Liver (tissue), 9 donors: ENCODE measurements around the gene MELTF. TPM values are rescaled to one million over a fixed set of nuclear protein-coding genes. Genes with fewer than 3 reads are reported as not detected.

Experiments used
- DNase-seq: peaks from one replicate; pipeline ENCODE4 v3.0.0-alpha.2; 2017; ENCODE audit warnings: low spot score
- H3K27ac ChIP-seq, 2 donors: one replicate each; pipeline ENCODE4 v1.7.0; 2013; ENCODE audit warnings: inconsistent platforms in 2 of 2, low read length in 2 of 2, control low read depth in 1 of 2, low read depth in 1 of 2, mild to moderate bottlenecking in 1 of 2
- H3K27me3 ChIP-seq, 4 donors: one replicate each; pipeline versions ENCODE4 v1.6.1 to v1.7.0; 2013; ENCODE audit warnings: low read length in 3 of 4, inconsistent platforms in 1 of 4, mild to moderate bottlenecking in 1 of 4, moderate library complexity in 1 of 4; ENCODE audit not compliant: control insufficient read depth in 4 of 4, insufficient read depth in 4 of 4
- H3K36me3 ChIP-seq, 4 donors: one replicate each; pipeline versions ENCODE4 v1.6.1 to v1.7.0; 2013; ENCODE audit warnings: low read length in 3 of 4, mild to moderate bottlenecking in 3 of 4, low read depth in 1 of 4, moderate library complexity in 1 of 4; ENCODE audit not compliant: control insufficient read depth in 4 of 4, insufficient read depth in 3 of 4
- H3K4me1 ChIP-seq, 4 donors: one replicate each; pipeline versions ENCODE4 v1.6.1 to v1.7.0; 2013; ENCODE audit warnings: low read length in 3 of 4, mild to moderate bottlenecking in 3 of 4, moderate library complexity in 1 of 4; ENCODE audit not compliant: control insufficient read depth in 4 of 4, insufficient read depth in 4 of 4
- H3K4me3 ChIP-seq, 3 donors: one replicate each; pipeline versions ENCODE4 v1.6.1 to v1.7.0; 2013; ENCODE audit warnings: low read length in 3 of 3, control low read depth in 1 of 3, low read depth in 1 of 3, mild to moderate bottlenecking in 1 of 3
- H3K9ac ChIP-seq, 2 donors: one replicate each; pipeline ENCODE4 v1.7.0; 2013; ENCODE audit warnings: low read length in 2 of 2, mild to moderate bottlenecking in 2 of 2, moderate library complexity in 2 of 2, control low read depth in 1 of 2, low read depth in 1 of 2
- H3K9me3 ChIP-seq, 4 donors: one replicate each; pipeline versions ENCODE4 v1.6.1 to v1.7.0; 2013; ENCODE audit warnings: low read length in 3 of 4; ENCODE audit not compliant: control insufficient read depth in 4 of 4
- ATF3 ChIP-seq: IDR thresholded peaks from 2 replicates; pipeline ENCODE4 v1.6.1; 2016; ENCODE audit warnings: antibody characterized with exemption
- EGR1 ChIP-seq, 2 donors: IDR thresholded peaks; 2 replicates each; pipeline ENCODE4 v1.6.1; 2016 to 2018; ENCODE audit warnings: antibody characterized with exemption in 2 of 2, low read depth in 2 of 2
- FOXA1 ChIP-seq: IDR thresholded peaks from 2 replicates; pipeline ENCODE4 v1.6.1; 2016; ENCODE audit warnings: antibody characterized with exemption
- FOXA2 ChIP-seq: IDR thresholded peaks from 2 replicates; pipeline ENCODE4 v1.6.1; 2016; ENCODE audit warnings: antibody characterized with exemption
- GABPA ChIP-seq, 2 donors: IDR thresholded peaks in 1 of 2; conservative IDR thresholded peaks in 1 of 2; 2 replicates each; pipeline ENCODE4 v1.6.1; 2016; ENCODE audit warnings: antibody characterized with exemption in 2 of 2, mild to moderate bottlenecking in 1 of 2, moderate library complexity in 1 of 2
- HNF4G ChIP-seq: IDR thresholded peaks from 2 replicates; pipeline ENCODE4 v1.6.1; 2016; ENCODE audit warnings: antibody characterized with exemption
- JUND ChIP-seq, 2 donors: IDR thresholded peaks; 2 replicates each; pipeline ENCODE4 v1.6.1; 2016; ENCODE audit warnings: antibody characterized with exemption in 2 of 2
- MAX ChIP-seq: IDR thresholded peaks from 2 replicates; pipeline ENCODE4 v1.6.1; 2016; ENCODE audit warnings: antibody characterized with exemption
- NR2F2 ChIP-seq: IDR thresholded peaks from 2 replicates; pipeline ENCODE4 v1.6.1; 2016; ENCODE audit warnings: antibody characterized with exemption
- RAD21 ChIP-seq, 2 donors: IDR thresholded peaks; 2 replicates each; pipeline ENCODE4 v1.6.1; 2016; ENCODE audit warnings: antibody characterized with exemption in 2 of 2, mild to moderate bottlenecking in 2 of 2
- REST ChIP-seq: IDR thresholded peaks from 2 replicates; pipeline ENCODE4 v1.6.1; 2016; ENCODE audit warnings: antibody characterized with exemption, mild to moderate bottlenecking
- SP1 ChIP-seq: IDR thresholded peaks from 2 replicates; pipeline ENCODE4 v1.6.1; 2018; ENCODE audit warnings: antibody characterized with exemption, mild to moderate bottlenecking
- TAF1 ChIP-seq: conservative IDR thresholded peaks from 2 replicates; pipeline ENCODE4 v1.6.1; 2016; ENCODE audit warnings: antibody characterized with exemption, mild to moderate bottlenecking
- YY1 ChIP-seq: IDR thresholded peaks from 2 replicates; pipeline ENCODE4 v1.6.1; 2016; ENCODE audit warnings: antibody characterized with exemption, mild to moderate bottlenecking
- WGBS: extraction: QIAGEN DNeasy Blood & Tissue Kit; methylation state at CpG from one replicate; pipeline ENCODE4 v1.1.7; 2013; 5-methylcytosine and 5-hydroxymethylcytosine counted together
- polyA plus RNA-seq, 2 donors: library from polyadenylated mRNA; stranded (reverse) in 1 of 2; unstranded in 1 of 2; fragments of 200-250 nt in 1 of 2; fragments of >200 nt in 1 of 2; fragmentation: Nextera tagmentation in 1 of 2; extraction: Ambion mirVana in 1 of 2; gene quantifications; one replicate each; pipeline versions ENCODE4 v1.2.1 to v1.2.3, GENCODE V29; 2013 to 2015
- total RNA-seq, 2 donors: library from RNA; depleted of rRNA; stranded (reverse); fragments of >200 nt; gene quantifications; one replicate each; pipeline ENCODE4 v1.2.3, GENCODE V29; 2014
- TF ChIP-seq, protein P1 (sequence below): IDR thresholded peaks from 2 replicates; pipeline ENCODE4 v1.6.1; 2016; ENCODE audit warnings: antibody characterized with exemption
- TF ChIP-seq, protein P2 (sequence below): fragments of 150-350 bp; IDR thresholded peaks from 2 replicates; pipeline ENCODE4 v1.5.1; 2017; ENCODE audit warnings: improper control_type of control experiment, low read depth, low read length; ENCODE audit not compliant: missing input control
- donor health status: healthy.
- donor health status: healthy.
- donor health status: healthy.
- donor health status: healthy.
- donor health status: healthy.

The MELTF gene
- total and polyA plus RNA-seq, 4 donors, result 0.14 to 1.2 (median 1.0) TPM

- no peak overlapping the region for H3K4me3 ChIP-seq
- no peak overlapping the region for H3K27ac ChIP-seq
- no peak for DNase-seq
- H3K4me1 ChIP-seq, result peaks cover 0 to 10% (median 4%) of the 10 kb centered on the region in 4 donors
- TF ChIP-seq YY1 (no peak), JUND (IDR thresholded peaks at IDR 0.05) (no peak), SP1 (no peak), EGR1 (IDR thresholded peaks at IDR 0.05; ENCODE audit: low read depth in 2 of 2) (no peak), FOXA1 (no peak), TAF1 (no peak), HNF4G (no peak), REST (no peak), RAD21 (IDR thresholded peaks at IDR 0.05) (no peak), FOXA2 (no peak), NR2F2 (no peak), GABPA (IDR thresholded peaks at IDR 0.05 in 1 of 2, conservative IDR thresholded peaks at IDR 0.05 in 1 of 2) (no peak)
- TF ChIP-seq, protein P1, sequence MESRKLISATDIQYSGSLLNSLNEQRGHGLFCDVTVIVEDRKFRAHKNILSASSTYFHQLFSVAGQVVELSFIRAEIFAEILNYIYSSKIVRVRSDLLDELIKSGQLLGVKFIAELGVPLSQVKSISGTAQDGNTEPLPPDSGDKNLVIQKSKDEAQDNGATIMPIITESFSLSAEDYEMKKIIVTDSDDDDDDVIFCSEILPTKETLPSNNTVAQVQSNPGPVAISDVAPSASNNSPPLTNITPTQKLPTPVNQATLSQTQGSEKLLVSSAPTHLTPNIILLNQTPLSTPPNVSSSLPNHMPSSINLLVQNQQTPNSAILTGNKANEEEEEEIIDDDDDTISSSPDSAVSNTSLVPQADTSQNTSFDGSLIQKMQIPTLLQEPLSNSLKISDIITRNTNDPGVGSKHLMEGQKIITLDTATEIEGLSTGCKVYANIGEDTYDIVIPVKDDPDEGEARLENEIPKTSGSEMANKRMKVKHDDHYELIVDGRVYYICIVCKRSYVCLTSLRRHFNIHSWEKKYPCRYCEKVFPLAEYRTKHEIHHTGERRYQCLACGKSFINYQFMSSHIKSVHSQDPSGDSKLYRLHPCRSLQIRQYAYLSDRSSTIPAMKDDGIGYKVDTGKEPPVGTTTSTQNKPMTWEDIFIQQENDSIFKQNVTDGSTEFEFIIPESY, result no peak
- TF ChIP-seq, protein P2, sequence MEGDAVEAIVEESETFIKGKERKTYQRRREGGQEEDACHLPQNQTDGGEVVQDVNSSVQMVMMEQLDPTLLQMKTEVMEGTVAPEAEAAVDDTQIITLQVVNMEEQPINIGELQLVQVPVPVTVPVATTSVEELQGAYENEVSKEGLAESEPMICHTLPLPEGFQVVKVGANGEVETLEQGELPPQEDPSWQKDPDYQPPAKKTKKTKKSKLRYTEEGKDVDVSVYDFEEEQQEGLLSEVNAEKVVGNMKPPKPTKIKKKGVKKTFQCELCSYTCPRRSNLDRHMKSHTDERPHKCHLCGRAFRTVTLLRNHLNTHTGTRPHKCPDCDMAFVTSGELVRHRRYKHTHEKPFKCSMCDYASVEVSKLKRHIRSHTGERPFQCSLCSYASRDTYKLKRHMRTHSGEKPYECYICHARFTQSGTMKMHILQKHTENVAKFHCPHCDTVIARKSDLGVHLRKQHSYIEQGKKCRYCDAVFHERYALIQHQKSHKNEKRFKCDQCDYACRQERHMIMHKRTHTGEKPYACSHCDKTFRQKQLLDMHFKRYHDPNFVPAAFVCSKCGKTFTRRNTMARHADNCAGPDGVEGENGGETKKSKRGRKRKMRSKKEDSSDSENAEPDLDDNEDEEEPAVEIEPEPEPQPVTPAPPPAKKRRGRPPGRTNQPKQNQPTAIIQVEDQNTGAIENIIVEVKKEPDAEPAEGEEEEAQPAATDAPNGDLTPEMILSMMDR, result no peak
- no peaks in the 10 kb centered on the region for H3K36me3 ChIP-seq
- WGBS, result 93% methylated on average over 28 of the region's 28 CpGs
- no peaks in the 10 kb centered on the region for H3K9me3 ChIP-seq
- H3K9ac ChIP-seq, result no peak overlapping the region
- H3K27me3 ChIP-seq, result no peaks in the 10 kb centered on the region
Observed at GRCh38 chr3:197024881-197025735, 4.5 kb downstream of the MELTF start.

DNA sequence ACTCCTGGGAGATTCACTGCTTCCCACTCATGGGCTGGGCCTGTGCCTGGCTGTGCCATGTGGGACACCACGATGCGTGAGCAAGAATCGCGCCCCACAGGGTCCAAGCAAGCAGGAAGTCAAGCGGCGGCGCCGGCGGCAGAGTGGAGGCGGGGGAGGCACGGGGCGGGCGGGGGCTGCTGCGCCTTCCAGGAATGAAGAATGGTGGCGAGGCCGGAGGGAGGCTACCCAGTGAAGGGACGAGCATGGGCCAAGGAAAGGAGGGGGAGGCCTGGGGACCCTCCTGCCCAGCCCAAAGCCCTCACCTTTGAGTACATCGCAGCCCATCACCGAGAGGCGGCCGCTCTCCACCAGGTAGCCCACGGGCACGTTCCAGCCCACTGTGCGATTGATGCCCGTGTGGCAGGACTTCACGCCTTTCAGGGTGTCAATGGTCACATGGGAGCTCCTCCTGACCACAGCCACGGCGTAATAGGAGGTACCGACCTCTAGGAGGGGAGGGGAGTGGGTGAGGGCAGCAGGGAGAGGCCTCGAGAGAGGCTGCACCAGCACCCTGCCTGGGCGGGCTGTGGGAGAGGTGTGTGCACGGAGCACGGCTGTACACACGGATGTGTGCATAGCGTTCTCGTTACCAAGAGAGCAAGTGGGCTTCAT lies 5.5 kb downstream of the MELTF start:
- no peak overlapping the region for H3K4me3 ChIP-seq
- no peak for DNase-seq

More for the DNA sequence above, 5.5 kb downstream of the MELTF start:
- peaks cover 0 to 4% (median 1%) of the 10 kb centered on the region in 4 donors for H3K4me1 ChIP-seq
- no peaks in the 10 kb centered on the region for H3K27me3 ChIP-seq
- TF ChIP-seq ATF3 (no peak), GABPA (IDR thresholded peaks at IDR 0.05 in 1 of 2, conservative IDR thresholded peaks at IDR 0.05 in 1 of 2) (no peak), MAX (no peak)
- 73% methylated on average over 36 of the region's 36 CpGs for WGBS
- no peak overlapping the region for H3K27ac ChIP-seq
- H3K9ac ChIP-seq, result no peak overlapping the region
- H3K36me3 ChIP-seq, result no peaks in the 10 kb centered on the region
- H3K9me3 ChIP-seq, result no peaks in the 10 kb centered on the region
